Tibial nerve (tissue), 3 donors: ENCODE results near the gene CCDC40.

Experiments used
- POLR2A ChIP-seq, 2 donors: fragments of 450-650 bp; IDR thresholded peaks; one replicate each; pipeline ENCODE4 v1.6.1; 2017; ENCODE audit warnings: antibody characterized with exemption in 2 of 2, mild to moderate bottlenecking in 2 of 2, moderate library complexity in 2 of 2
- TF ChIP-seq, protein P1 (sequence below), 5 experiments: fragments of 200-600 bp in 3 of 5; fragments of 450-650 bp in 2 of 5; sonication (generic) in 3 of 5; IDR thresholded peaks; one replicate each; pipeline ENCODE4 v1.5.1; 2016 to 2019; ENCODE audit warnings: antibody characterized with exemption in 5 of 5, mild to moderate bottlenecking in 3 of 5, moderate library complexity in 2 of 5

GRCh38 chr17:80089762-80090161 lies 53.3 kb downstream of the CCDC40 start:
- TF ChIP-seq, protein P1, sequence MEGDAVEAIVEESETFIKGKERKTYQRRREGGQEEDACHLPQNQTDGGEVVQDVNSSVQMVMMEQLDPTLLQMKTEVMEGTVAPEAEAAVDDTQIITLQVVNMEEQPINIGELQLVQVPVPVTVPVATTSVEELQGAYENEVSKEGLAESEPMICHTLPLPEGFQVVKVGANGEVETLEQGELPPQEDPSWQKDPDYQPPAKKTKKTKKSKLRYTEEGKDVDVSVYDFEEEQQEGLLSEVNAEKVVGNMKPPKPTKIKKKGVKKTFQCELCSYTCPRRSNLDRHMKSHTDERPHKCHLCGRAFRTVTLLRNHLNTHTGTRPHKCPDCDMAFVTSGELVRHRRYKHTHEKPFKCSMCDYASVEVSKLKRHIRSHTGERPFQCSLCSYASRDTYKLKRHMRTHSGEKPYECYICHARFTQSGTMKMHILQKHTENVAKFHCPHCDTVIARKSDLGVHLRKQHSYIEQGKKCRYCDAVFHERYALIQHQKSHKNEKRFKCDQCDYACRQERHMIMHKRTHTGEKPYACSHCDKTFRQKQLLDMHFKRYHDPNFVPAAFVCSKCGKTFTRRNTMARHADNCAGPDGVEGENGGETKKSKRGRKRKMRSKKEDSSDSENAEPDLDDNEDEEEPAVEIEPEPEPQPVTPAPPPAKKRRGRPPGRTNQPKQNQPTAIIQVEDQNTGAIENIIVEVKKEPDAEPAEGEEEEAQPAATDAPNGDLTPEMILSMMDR (IDR thresholded peaks at IDR 0.05), result no peak
- no peak for TF ChIP-seq POLR2A (IDR thresholded peaks at IDR 0.05)
